Stimulated activated CD8-positive, alpha-beta memory T cell treated with anti-CD3 and anti-CD28 coated beads, Interleukin-12 subunit alpha, Interleukin-12 subunit beta, amount 100 ng/mL, for 1 hour (primary cell): ENCODE measurements around the gene EPHA8.

ENCODE experiments used
- DNase-seq: peaks from one replicate; pipeline ENCODE4 v3.0.0-alpha.2; 2020; ENCODE audit warnings: low read depth

Gene EPHA8

DNA sequence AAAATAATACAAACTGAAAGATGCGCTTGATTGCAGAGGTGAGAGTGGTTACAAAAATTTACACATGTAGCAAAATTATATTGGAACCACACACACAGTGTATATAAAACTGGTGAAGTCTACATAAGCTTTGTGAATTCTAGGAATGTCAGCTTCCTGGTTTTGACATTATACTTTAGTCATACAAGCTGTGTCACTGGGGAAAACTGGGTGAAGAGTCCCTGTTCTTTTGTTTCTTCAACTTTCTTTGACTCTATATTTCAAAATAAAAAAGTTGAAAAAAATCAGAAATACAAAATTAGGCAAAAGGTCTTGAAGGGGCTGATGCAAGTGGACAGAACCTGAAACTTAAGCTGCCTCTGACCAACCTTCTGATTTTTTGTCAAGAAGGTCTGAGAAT, 83.1 kb downstream of the EPHA8 start:
- DNase-seq, result no peak

DNA sequence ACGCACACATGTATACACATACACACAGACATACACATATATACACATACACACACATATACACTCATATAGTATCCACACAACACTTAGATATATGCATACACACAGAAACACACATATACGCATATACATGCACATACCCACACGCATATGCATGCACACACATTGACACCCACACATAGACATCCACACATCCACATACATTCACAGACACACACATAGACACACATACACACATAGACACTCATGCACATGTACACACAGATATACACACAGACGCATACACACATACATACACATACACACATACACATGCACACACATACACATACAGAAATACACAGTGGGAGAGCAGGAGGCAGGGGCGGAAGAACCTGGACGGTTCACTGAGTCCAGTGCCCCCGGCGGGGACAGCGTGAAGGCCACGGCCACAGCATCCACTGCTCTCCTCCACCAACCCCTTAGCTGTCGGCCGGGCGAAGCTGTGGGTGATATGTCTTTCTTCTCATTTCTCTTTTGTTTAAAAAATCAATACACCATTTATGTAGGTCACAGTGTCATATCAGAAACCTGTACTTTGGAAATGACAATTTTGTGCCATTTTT, 86.9 kb downstream of the EPHA8 start:
- DNase-seq, result no peak

DNA sequence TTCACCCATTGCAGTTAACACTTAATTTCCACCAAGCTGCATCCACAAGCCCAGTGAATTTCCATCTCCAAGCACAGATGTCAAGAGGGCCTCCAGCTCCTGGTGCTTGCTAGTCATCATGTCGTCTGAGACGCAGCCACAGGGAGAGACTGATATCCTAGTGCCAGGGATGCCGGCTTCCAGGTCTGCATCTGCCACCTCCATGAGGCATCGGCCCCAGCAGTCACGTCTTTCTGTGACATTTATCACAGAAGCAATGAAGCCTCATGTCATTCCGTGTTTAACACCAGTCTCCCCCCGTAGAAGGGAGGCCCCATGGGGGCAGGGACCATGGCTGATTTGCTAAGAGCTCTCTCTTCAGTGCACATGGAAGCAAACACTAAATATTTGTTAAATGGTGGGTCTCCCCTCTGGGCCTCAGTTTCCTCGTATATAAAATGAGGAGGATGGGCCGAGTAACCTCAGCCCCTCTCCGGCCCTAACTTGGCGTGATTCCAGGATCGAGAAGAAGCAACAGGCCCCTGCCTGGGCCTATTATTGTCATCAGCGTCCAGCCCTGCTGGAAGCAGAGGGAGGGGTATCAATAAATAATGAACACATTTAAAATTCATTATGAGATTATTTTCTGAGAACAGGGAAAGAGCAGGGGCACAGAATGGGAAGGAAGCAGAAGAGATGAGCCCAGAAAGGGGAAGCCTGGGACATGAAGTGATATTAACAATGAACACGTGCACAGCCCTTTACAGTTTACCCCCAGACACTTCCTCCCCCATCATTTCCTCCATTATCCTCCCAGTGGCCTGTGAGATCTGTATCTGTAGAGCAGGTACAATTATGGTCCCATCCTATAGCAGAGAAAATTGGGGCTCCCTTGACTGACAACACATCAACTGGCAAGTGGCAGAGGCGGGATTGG, 88.9 kb downstream of the EPHA8 start:
- no peak for DNase-seq

DNA sequence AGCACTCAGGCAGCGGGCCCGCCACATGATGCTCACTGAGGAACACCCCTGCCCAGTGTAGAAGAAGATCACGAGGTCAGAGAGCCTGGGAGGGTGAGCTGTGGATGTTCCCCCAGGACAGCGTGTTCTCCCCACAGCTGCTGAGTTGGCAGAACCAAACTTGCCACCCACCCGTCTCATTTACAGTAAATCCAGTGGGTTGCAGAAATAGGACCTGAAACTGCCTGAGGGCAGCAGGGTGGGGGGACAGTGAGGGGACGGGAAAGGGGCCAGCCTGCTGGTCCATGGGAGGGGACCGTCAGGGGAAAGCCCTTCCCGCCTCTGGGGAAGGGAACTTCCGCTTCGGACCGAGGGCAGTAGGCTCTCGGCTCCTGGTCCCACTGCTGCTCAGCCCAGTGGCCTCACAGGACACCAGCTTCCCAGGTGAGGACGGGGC, 89.6 kb downstream of the EPHA8 start, which contains the start of gene C1QB:
TSS of gene C1QB (plus strand) at position 356 of the 436 bp plus-strand sequence. CDS start 6,227 bp downstream, outside the sequence.
- DNase-seq, result no peak
